HFF-Myc (cell line): ENCODE measurements around the gene CEP131.

Experiments
- DNase-seq: peaks from one replicate; pipeline ENCODE4 v3.0.0-alpha.2; 2011; ENCODE audit warnings: low read depth; ENCODE audit errors: extremely low read depth
- H3K4me3 ChIP-seq: replicated peaks from 2 replicates; pipeline ENCODE4 v1.5.1; 2011; ENCODE audit warnings: low read depth, mild to moderate bottlenecking, control low read depth, low read length
- TF ChIP-seq, protein P1 (sequence below): IDR thresholded peaks from 2 replicates; pipeline ENCODE4 v1.5.1; 2012; ENCODE audit warnings: mild to moderate bottlenecking, low read depth, low read length, control low read depth; ENCODE audit errors: missing control alignments

Gene CEP131

GRCh38 chr17:81218459-81218858 lies 4.3 kb downstream of the CEP131 start:
- H3K4me3 ChIP-seq = no peak overlapping the region
- TF ChIP-seq, protein P1, sequence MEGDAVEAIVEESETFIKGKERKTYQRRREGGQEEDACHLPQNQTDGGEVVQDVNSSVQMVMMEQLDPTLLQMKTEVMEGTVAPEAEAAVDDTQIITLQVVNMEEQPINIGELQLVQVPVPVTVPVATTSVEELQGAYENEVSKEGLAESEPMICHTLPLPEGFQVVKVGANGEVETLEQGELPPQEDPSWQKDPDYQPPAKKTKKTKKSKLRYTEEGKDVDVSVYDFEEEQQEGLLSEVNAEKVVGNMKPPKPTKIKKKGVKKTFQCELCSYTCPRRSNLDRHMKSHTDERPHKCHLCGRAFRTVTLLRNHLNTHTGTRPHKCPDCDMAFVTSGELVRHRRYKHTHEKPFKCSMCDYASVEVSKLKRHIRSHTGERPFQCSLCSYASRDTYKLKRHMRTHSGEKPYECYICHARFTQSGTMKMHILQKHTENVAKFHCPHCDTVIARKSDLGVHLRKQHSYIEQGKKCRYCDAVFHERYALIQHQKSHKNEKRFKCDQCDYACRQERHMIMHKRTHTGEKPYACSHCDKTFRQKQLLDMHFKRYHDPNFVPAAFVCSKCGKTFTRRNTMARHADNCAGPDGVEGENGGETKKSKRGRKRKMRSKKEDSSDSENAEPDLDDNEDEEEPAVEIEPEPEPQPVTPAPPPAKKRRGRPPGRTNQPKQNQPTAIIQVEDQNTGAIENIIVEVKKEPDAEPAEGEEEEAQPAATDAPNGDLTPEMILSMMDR = no peak

GRCh38 chr17:81217491-81217890 lies 5.3 kb downstream of the CEP131 start:
- TF ChIP-seq, protein P1 = no peak
- no peak for DNase-seq
- no peak overlapping the region for H3K4me3 ChIP-seq

More at GRCh38 chr17:81218459-81218858, 4.3 kb downstream of the CEP131 start:
- no peak for DNase-seq

GRCh38 chr17:81213978-81214377 lies 8.8 kb downstream of the CEP131 start:
- TF ChIP-seq, protein P1 = no peak

DNA sequence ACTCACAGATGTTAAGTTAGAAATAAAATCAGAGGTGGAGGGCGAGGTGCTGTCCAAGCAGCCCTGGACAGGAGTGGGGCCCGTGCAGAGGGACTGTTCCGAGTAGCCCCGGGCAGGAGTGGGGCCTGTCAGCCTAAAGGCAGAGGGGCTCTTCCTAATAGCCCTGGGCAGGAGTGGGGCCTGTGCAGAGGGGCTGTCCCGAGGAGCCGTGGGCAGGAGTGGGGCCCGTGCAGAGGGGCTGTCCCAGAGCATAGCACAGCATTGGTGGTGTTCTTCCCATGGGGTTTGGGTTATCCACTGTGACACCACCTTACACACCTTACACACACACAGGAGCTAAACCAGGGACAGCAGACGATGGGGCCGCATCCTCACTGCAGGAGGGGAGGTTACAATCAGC lies 10.4 kb downstream of the CEP131 start:
- no peak for DNase-seq
- TF ChIP-seq, protein P1 = no peak
- no peak overlapping the region for H3K4me3 ChIP-seq

More at GRCh38 chr17:81213978-81214377, 8.8 kb downstream of the CEP131 start:
- no peak for DNase-seq
- no peak overlapping the region for H3K4me3 ChIP-seq

GRCh38 chr17:81210868-81211267 lies 11.9 kb downstream of the CEP131 start:
- DNase-seq = no peak
- TF ChIP-seq, protein P1 = no peak
- no peak overlapping the region for H3K4me3 ChIP-seq

- no peak overlapping the region for H3K4me3 ChIP-seq
- no peak for DNase-seq
- TF ChIP-seq, protein P1 = no peak
Observed at GRCh38 chr17:81210466-81210865, 12.3 kb downstream of the CEP131 start.

DNA sequence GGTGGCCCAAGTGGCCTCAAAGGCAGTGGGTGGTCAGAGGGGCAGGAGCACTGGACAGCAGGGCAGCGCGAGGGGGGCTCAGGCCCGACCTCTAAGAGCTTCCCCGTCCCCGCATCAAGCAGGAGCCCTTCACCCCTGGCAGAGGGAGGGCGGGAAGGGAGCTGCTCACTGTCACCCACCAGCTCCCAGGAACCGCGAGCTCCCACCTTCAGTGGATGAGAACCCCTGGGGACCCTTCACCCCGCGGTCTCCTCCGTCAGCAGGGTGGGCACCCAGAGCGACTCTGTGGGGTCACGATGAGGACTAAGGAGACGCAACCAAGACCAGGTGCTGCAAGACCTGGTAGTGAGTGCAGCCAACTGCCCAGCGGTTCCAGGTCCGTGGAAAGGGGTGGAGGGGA lies 13.6 kb downstream of the CEP131 start:
- H3K4me3 ChIP-seq = no peak overlapping the region
- TF ChIP-seq, protein P1 = no peak
- DNase-seq = no peak
